GM10266 (cell line): ENCODE measurements around the gene ICE1.

Experiments used
- DNase-seq: peaks from one replicate; pipeline ENCODE4 v3.0.0; 2012; ENCODE audit errors: extremely low spot score
- CTCF ChIP-seq: IDR thresholded peaks from 2 replicates; pipeline ENCODE4 v1.5.1; 2012; ENCODE audit warnings: mild to moderate bottlenecking, low read depth; ENCODE audit not compliant: control insufficient read depth, insufficient read depth; ENCODE audit errors: missing control alignments

ICE1 gene

GRCh38 chr5:5424736-5425135 is 2.3 kb downstream of the ICE1 start:
- no peak for TF ChIP-seq CTCF
- no peak for DNase-seq

GRCh38 chr5:5430136-5430535 is 7.7 kb downstream of the ICE1 start:
- TF ChIP-seq CTCF, result no peak
- no peak for DNase-seq

GRCh38 chr5:5432020-5432707 is 9.7 kb downstream of the ICE1 start:
- no peak for TF ChIP-seq CTCF
- DNase-seq, result no peak

- DNase-seq, result no peak
- TF ChIP-seq CTCF, result no peak
These were observed 13.8 kb downstream of the ICE1 start for GRCh38 chr5:5436203-5436760.

- no peak for DNase-seq
- TF ChIP-seq CTCF, result no peak
These were observed 15.0 kb downstream of the ICE1 start for GRCh38 chr5:5437227-5438172.

GRCh38 chr5:5451863-5452262 is 29.4 kb downstream of the ICE1 start:
- TF ChIP-seq CTCF, result no peak
- DNase-seq, result no peak
